GM12873 (cell line): ENCODE data around the gene RPS2.

Experiments
- TF ChIP-seq, protein P1 (sequence below): IDR thresholded peaks from 2 replicates; pipeline ENCODE4 v1.5.1; 2012; ENCODE audit warnings: low read depth, mild to moderate bottlenecking, moderate library complexity, low read length, control low read depth; ENCODE audit not compliant: insufficient read depth; ENCODE audit errors: missing control alignments

RPS2 gene

GRCh38 chr16:1974157-1975070 lies 9.8 kb upstream of the RPS2 start:
- TF ChIP-seq, protein P1, sequence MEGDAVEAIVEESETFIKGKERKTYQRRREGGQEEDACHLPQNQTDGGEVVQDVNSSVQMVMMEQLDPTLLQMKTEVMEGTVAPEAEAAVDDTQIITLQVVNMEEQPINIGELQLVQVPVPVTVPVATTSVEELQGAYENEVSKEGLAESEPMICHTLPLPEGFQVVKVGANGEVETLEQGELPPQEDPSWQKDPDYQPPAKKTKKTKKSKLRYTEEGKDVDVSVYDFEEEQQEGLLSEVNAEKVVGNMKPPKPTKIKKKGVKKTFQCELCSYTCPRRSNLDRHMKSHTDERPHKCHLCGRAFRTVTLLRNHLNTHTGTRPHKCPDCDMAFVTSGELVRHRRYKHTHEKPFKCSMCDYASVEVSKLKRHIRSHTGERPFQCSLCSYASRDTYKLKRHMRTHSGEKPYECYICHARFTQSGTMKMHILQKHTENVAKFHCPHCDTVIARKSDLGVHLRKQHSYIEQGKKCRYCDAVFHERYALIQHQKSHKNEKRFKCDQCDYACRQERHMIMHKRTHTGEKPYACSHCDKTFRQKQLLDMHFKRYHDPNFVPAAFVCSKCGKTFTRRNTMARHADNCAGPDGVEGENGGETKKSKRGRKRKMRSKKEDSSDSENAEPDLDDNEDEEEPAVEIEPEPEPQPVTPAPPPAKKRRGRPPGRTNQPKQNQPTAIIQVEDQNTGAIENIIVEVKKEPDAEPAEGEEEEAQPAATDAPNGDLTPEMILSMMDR: no peak

- TF ChIP-seq, protein P1: no peak
These were observed 9.0 kb upstream of the RPS2 start for GRCh38 chr16:1973461-1974156.

- TF ChIP-seq, protein P1: no peak
These were observed 7.9 kb upstream of the RPS2 start for GRCh38 chr16:1972490-1972877.

DNA sequence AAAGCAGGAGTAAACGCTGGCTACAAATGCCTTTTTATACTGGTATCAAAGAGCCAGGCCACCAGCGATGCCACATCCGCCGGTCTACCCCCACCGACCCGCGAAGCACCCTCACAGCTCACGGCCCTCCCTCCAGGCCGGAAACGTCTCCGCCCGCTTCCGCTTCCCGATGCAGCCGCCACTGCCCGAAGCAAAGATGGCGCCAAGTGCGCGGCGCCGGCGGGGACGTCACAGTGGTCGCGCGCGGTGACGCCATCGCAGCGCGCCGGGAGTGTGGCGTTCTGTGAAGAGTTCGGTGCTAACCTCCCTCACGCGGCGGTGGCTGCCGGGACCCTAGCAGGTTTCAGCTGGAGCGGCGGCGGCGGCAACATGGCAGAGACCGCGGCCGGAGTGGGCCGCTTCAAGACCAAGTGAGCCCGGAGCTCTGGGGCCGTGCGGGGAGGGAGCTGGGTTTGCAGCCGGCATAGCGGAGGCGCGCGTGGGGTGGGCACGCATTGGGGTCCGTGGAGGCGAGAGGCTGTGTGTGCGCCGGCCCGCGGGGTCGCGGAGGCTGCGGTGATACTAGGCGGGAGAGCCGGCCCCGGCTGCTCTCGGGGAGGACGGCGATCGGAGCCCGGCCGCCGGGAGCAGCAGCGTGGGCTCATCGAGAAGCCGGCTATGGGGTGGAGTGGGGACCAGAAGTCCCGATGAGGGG lies 7.3 kb upstream of the RPS2 start, which contains the start of gene TBL3:
TBL3 (plus strand) TSS at position 258 of the 694 bp plus-strand sequence; CDS start at position 370, 112 bp downstream.
- TF ChIP-seq, protein P1: no peak

DNA sequence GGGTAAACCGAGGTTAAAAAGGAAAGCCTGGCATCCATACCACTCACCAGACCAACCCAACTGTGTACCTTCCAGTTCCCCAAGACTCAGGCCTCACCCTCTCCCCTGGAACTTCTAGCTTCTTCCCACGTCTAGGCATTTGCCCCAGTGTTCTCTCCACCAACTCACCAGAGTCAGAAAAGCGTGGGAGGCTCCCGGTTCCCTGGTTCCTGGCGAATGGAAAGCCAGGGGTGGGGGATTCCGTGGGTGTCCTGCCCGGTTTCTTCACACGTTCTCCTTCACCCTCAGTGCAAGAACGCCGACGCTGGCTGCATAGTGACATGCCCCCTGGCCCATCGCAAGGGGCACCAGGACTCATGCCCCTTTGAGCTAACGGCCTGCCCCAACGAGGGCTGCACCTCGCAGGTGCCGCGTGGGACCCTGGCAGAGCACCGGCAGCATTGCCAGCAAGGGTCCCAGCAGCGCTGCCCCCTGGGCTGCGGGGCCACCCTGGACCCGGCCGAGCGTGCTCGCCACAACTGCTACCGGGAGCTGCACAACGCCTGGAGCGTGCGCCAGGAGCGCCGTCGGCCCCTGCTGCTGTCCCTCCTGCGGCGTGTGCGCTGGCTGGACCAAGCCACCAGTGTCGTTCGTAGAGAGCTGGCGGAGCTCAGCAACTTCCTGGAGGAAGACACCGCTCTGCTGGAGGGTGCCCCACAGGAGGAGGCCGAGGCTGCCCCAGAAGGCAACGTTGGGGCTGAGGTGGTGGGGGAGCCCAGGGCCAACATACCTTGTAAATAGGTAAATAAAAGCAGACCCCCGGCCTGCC lies 3.7 kb upstream of the RPS2 start:
- TF ChIP-seq, protein P1: no peak

GRCh38 chr16:1966460-1966859 lies 1.8 kb upstream of the RPS2 start, which contains the start of gene RNF151:
RNF151 (plus strand) TSS chr16:1966856; CDS start chr16:1966882, 26 bp downstream.
- TF ChIP-seq, protein P1: no peak
